ENCODE data around the gene TP53I11. TPM values are rescaled to one million over a fixed set of nuclear protein-coding genes. Genes with fewer than 3 reads are reported as not detected.

Gene TP53I11
- total RNA-seq, 1 donor from 2014 or later: 96.8 TPM

- H3K9me3 ChIP-seq (ENCODE audit: insufficient read depth, low read depth, low read length): no peaks in the 10 kb centered on the region
- H3K4me1 ChIP-seq (ENCODE audit: insufficient read depth, low read length): no peaks in the 10 kb centered on the region
- Mint-ChIP-seq H3K27ac (ENCODE audit: unreplicated experiment) (no peak overlapping the region), H3K36me3 (ENCODE audit: low read depth, unreplicated experiment) (peaks cover 2% of the 10 kb centered on the region), H3K9me3 (ENCODE audit: unreplicated experiment) (no peaks in the 10 kb centered on the region), H3K4me3 (ENCODE audit: unreplicated experiment) (no peak overlapping the region), H3K27me3 (ENCODE audit: low read depth, unreplicated experiment) (peaks cover 24% of the 10 kb centered on the region), H3K4me1 (ENCODE audit: low read depth, unreplicated experiment) (peaks cover 15% of the 10 kb centered on the region)
- DNase-seq (ENCODE audit: low read depth) (no peak), FAIRE-seq (no peak)
- no peak overlapping the region for H3K4me3 ChIP-seq (ENCODE audit: insufficient read depth, low read depth, low read length)
- no peak overlapping the region for H3K9ac ChIP-seq (ENCODE audit: low read length)
- no peak for TF ChIP-seq CTCF (IDR thresholded peaks at IDR 0.05; ENCODE audit: insufficient read depth, low read depth, low read length)
- TF ChIP-seq EZH2 (IDR thresholded peaks at IDR 0.05; ENCODE audit: insufficient read depth, low read length): no peak
- H3K4me2 ChIP-seq (ENCODE audit: low read length): no peak overlapping the region
- peaks cover 5% of the 10 kb centered on the region for H4K20me1 ChIP-seq (ENCODE audit: insufficient read depth, low read length)
- H3K36me3 ChIP-seq (ENCODE audit: insufficient read depth, low read length): no peaks in the 10 kb centered on the region
- H3K27ac ChIP-seq (ENCODE audit: low read depth, low read length): no peak overlapping the region
- no peak overlapping the region for H2AFZ ChIP-seq (ENCODE audit: low read depth, low read length)
- H3K27me3 ChIP-seq (ENCODE audit: insufficient read depth, low read length): peaks cover 10% of the 10 kb centered on the region
- no peaks in the 10 kb centered on the region for H3K79me2 ChIP-seq (ENCODE audit: insufficient read depth, low read length)
Observed at GRCh38 chr11:44980533-44981427, 30.1 kb upstream of the TP53I11 start.

GRCh38 chr11:44979543-44980399 is 29.1 kb upstream of the TP53I11 start:
- DNase-seq (ENCODE audit: low read depth) (no peak), FAIRE-seq (no peak)
- H3K9ac ChIP-seq (ENCODE audit: low read length): no peak overlapping the region
- no peaks in the 10 kb centered on the region for H3K9me3 ChIP-seq (ENCODE audit: insufficient read depth, low read depth, low read length)
- H4K20me1 ChIP-seq (ENCODE audit: insufficient read depth, low read length): peaks cover 5% of the 10 kb centered on the region
- TF ChIP-seq EZH2 (IDR thresholded peaks at IDR 0.05; ENCODE audit: insufficient read depth, low read length) (no peak), CTCF (IDR thresholded peaks at IDR 0.05; ENCODE audit: insufficient read depth, low read depth, low read length) (no peak)
- Mint-ChIP-seq H3K36me3 (ENCODE audit: low read depth, unreplicated experiment) (peaks cover 2% of the 10 kb centered on the region), H3K27me3 (ENCODE audit: low read depth, unreplicated experiment) (peaks cover 16% of the 10 kb centered on the region), H3K27ac (ENCODE audit: unreplicated experiment) (no peak overlapping the region), H3K4me1 (ENCODE audit: low read depth, unreplicated experiment) (peaks cover 15% of the 10 kb centered on the region), H3K9me3 (ENCODE audit: unreplicated experiment) (no peaks in the 10 kb centered on the region), H3K4me3 (ENCODE audit: unreplicated experiment) (peak overlapping the region; percentile 35)
- no peaks in the 10 kb centered on the region for H3K4me1 ChIP-seq (ENCODE audit: insufficient read depth, low read length)
- H3K79me2 ChIP-seq (ENCODE audit: insufficient read depth, low read length): no peaks in the 10 kb centered on the region
- no peaks in the 10 kb centered on the region for H3K36me3 ChIP-seq (ENCODE audit: insufficient read depth, low read length)
- no peak overlapping the region for H3K27ac ChIP-seq (ENCODE audit: low read depth, low read length)
- H2AFZ ChIP-seq (ENCODE audit: low read depth, low read length): no peak overlapping the region
- H3K27me3 ChIP-seq (ENCODE audit: insufficient read depth, low read length): peaks cover 10% of the 10 kb centered on the region
- no peak overlapping the region for H3K4me2 ChIP-seq (ENCODE audit: low read length)
- H3K4me3 ChIP-seq (ENCODE audit: insufficient read depth, low read depth, low read length): no peak overlapping the region

All from astrocyte (in vitro differentiated cells and primary cell).